Kidney (tissue), 14 donors: ENCODE results near the gene STK32A. TPM values are rescaled to one million over a fixed set of nuclear protein-coding genes. Genes with fewer than 3 reads are reported as not detected.

Source experiments
- DNase-seq, 5 donors: peaks; one replicate each; pipeline ENCODE4 v3.0.0-alpha.2; 2013 to 2020
- FAIRE-seq: peaks from 2 replicates; lab custom pipeline; 2012; peaks lifted over from hg19 to GRCh38; lab: Jason Lieb, UNC
- H3K27ac ChIP-seq, 2 donors: one replicate each; pipeline ENCODE4 v1.7.0; 2013; ENCODE audit warnings: low read depth in 2 of 2, low read length in 2 of 2, inconsistent platforms in 1 of 2
- H3K27me3 ChIP-seq: one replicate; pipeline ENCODE4 v1.7.1; 2013; ENCODE audit warnings: low read length, inconsistent platforms; ENCODE audit not compliant: control insufficient read depth, insufficient read depth
- H3K36me3 ChIP-seq, 3 donors: one replicate each; pipeline versions ENCODE4 v1.7.0 to v1.7.1; 2013; ENCODE audit warnings: low read length in 3 of 3, control low read depth in 1 of 3, inconsistent platforms in 1 of 3; ENCODE audit not compliant: insufficient read depth in 3 of 3, control insufficient read depth in 2 of 3
- H3K4me1 ChIP-seq, 3 donors: one replicate each; pipeline versions ENCODE4 v1.7.0 to v1.7.1; 2013; ENCODE audit warnings: low read length in 3 of 3, inconsistent platforms in 1 of 3, low read depth in 1 of 3; ENCODE audit not compliant: control insufficient read depth in 2 of 3, insufficient read depth in 2 of 3
- H3K4me3 ChIP-seq, 3 donors: one replicate each; pipeline versions ENCODE4 v1.7.0 to v1.8.1; 2013; ENCODE audit warnings: low read length in 3 of 3, control low read depth in 1 of 3, inconsistent platforms in 1 of 3
- H3K9ac ChIP-seq, 3 donors: one replicate each; pipeline versions ENCODE4 v1.7.0 to v1.7.1; 2013; ENCODE audit warnings: low read length in 3 of 3, control low read depth in 1 of 3, inconsistent platforms in 1 of 3
- H3K9me3 ChIP-seq, 3 donors: one replicate each; pipeline versions ENCODE4 v1.7.0 to v1.7.1; 2013; ENCODE audit warnings: low read length in 3 of 3, control low read depth in 1 of 3, inconsistent platforms in 1 of 3; ENCODE audit not compliant: control insufficient read depth in 2 of 3, insufficient read depth in 1 of 3
- intact Hi-C: fragments of 100-400 bp; cut with DNase I; formaldehyde crosslinking; loops from one replicate; pipeline ENCODE4 v1.11.1; 2022
- polyA plus RNA-seq: library from polyadenylated mRNA; stranded (reverse); fragments of 350-450 nt; fragmentation: Illumina TruSeq; extraction: RNeasy Lipid Tissue Mini Kit (QIAGEN cat#74804); gene quantifications from one replicate; pipeline ENCODE4 v1.2.3, GENCODE V29; 2014; ENCODE audit warnings: low read depth, low replicate concordance; ENCODE audit not compliant: insufficient read depth
- total RNA-seq: library from RNA; stranded (reverse); fragmentation: NEBNext Ultra II Directional; extraction: Animal tissue kit (Norgen Biotek cat#: 25700); gene quantifications from one replicate; pipeline ENCODE4 v1.2.1, GENCODE V29; 2021
- TF ChIP-seq, protein P1 (sequence below): IDR thresholded peaks from 3 replicates; pipeline ENCODE4 v1.5.1; 2012; ENCODE audit warnings: mild to moderate bottlenecking, moderate library complexity, borderline replicate concordance; ENCODE audit not compliant: insufficient read depth; ENCODE audit errors: extremely low read depth
- donor health status: control.
- donor health status: control.
- donor health status: control.
- donor health status: control.
- donor health status: control.
- donor health status: DM: yes; HTN: yes; CAD: no.
- donor health status: Normal renal cell carcinoma (clear cell type).

STK32A gene
- total and polyA plus RNA-seq, 2 donors from 2014 or later = 7.8 to 8.6 TPM

- no peak for FAIRE-seq
- TF ChIP-seq, protein P1, sequence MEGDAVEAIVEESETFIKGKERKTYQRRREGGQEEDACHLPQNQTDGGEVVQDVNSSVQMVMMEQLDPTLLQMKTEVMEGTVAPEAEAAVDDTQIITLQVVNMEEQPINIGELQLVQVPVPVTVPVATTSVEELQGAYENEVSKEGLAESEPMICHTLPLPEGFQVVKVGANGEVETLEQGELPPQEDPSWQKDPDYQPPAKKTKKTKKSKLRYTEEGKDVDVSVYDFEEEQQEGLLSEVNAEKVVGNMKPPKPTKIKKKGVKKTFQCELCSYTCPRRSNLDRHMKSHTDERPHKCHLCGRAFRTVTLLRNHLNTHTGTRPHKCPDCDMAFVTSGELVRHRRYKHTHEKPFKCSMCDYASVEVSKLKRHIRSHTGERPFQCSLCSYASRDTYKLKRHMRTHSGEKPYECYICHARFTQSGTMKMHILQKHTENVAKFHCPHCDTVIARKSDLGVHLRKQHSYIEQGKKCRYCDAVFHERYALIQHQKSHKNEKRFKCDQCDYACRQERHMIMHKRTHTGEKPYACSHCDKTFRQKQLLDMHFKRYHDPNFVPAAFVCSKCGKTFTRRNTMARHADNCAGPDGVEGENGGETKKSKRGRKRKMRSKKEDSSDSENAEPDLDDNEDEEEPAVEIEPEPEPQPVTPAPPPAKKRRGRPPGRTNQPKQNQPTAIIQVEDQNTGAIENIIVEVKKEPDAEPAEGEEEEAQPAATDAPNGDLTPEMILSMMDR = no peak
- H3K9ac ChIP-seq = no peak overlapping the region
- H3K4me1 ChIP-seq = no peaks in the 10 kb centered on the region
- H3K27ac ChIP-seq = no peak overlapping the region
- no peak for DNase-seq
- intact Hi-C loops = no loop called here
- H3K27me3 ChIP-seq = no peaks in the 10 kb centered on the region
- H3K9me3 ChIP-seq = no peaks in the 10 kb centered on the region
- H3K4me3 ChIP-seq = no peak overlapping the region
- no peaks in the 10 kb centered on the region for H3K36me3 ChIP-seq
Measured at GRCh38 chr5:147305147-147305546, 70.3 kb downstream of the STK32A start.

GRCh38 chr5:147306351-147306750 lies 71.5 kb downstream of the STK32A start:
- Histone ChIP-seq H3K4me1 (no peaks in the 10 kb centered on the region), H3K27me3 (no peaks in the 10 kb centered on the region), H3K27ac (no peak overlapping the region), H3K9me3 (no peaks in the 10 kb centered on the region), H3K9ac (no peak overlapping the region), H3K36me3 (no peaks in the 10 kb centered on the region), H3K4me3 (no peak overlapping the region)
- DNase-seq (no peak), FAIRE-seq (peak; percentile 15)
- TF ChIP-seq, protein P1 = no peak
- intact Hi-C loops = no loop called here

DNA sequence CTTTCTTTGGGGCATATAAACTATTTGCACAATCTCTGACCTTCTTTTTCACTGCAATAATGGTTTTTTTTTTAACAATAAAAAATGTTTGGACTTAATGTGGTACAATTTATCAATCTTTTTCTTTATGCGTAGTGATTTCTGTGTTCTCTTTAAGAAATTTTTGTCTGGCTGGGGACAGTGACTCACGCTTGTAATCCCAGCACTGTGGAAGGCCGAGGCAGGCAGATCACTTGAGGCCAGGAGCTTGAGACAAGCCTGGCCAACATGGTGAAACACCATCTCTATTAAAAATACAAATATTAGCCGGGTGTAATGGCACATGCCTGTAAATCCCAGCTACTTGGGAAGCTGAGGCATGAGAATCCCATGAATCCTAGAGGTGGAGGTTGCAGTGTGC lies 72.3 kb downstream of the STK32A start:
- H3K36me3 ChIP-seq = no peaks in the 10 kb centered on the region
- DNase-seq (no peak), FAIRE-seq (no peak)

More for the DNA sequence above, 72.3 kb downstream of the STK32A start:
- Histone ChIP-seq H3K27me3 (no peaks in the 10 kb centered on the region), H3K4me1 (no peaks in the 10 kb centered on the region), H3K27ac (no peak overlapping the region), H3K9me3 (no peaks in the 10 kb centered on the region), H3K9ac (no peak overlapping the region), H3K4me3 (no peak overlapping the region)
- intact Hi-C loops = no loop called here
- TF ChIP-seq, protein P1 = no peak
